HUES64 (cell line): Measurements from ENCODE around the gene ESRRB.

Experiments used
- H3K27ac ChIP-seq: 2 replicates; pipeline ENCODE4 v1.7.0; 2013; ENCODE audit warnings: low read depth, low read length, inconsistent platforms
- H3K27me3 ChIP-seq: 2 replicates; pipeline ENCODE4 v1.6.1; 2013; ENCODE audit warnings: mild to moderate bottlenecking, low read length; ENCODE audit not compliant: insufficient read depth
- H3K36me3 ChIP-seq: 2 replicates; pipeline ENCODE4 v1.6.1; 2013; ENCODE audit warnings: mild to moderate bottlenecking, low read length; ENCODE audit not compliant: insufficient read depth
- H3K4me1 ChIP-seq: 2 replicates; pipeline ENCODE4 v1.6.1; 2013; ENCODE audit warnings: mild to moderate bottlenecking, low read length, moderate library complexity; ENCODE audit not compliant: insufficient read depth
- H3K4me3 ChIP-seq: 2 replicates; pipeline ENCODE4 v1.5.1; 2013; ENCODE audit warnings: mild to moderate bottlenecking, low read length, moderate library complexity
- H3K9ac ChIP-seq: 2 replicates; pipeline ENCODE4 v1.6.1; 2013; ENCODE audit warnings: mild to moderate bottlenecking, low read depth, low read length
- H3K9me3 ChIP-seq: 2 replicates; pipeline ENCODE4 v1.6.1; 2013; ENCODE audit warnings: low read depth, low read length; ENCODE audit not compliant: insufficient read depth
- WGBS: fragments of 150-250, 120-280 bp; methylation state at CpG from one replicate; pipeline ENCODE4 v1.1.7; 2013; ENCODE audit warnings: missing lambda C conversion rate; 5-methylcytosine and 5-hydroxymethylcytosine counted together

The ESRRB gene

GRCh38 chr14:76386944-76387782, 11.2 kb downstream of the ESRRB start:
- WGBS = 22% methylated on average over 11 of the region's 11 CpGs
- Histone ChIP-seq H3K4me1 (peaks cover 2% of the 10 kb centered on the region; the same call in 1 of the 2 replicates), H3K4me3 (no peak overlapping the region), H3K36me3 (no peaks in the 10 kb centered on the region), H3K9ac (no peak overlapping the region), H3K27ac (no peak overlapping the region), H3K27me3 (peaks cover 12% of the 10 kb centered on the region; the same call in 1 of the 2 replicates), H3K9me3 (no peaks in the 10 kb centered on the region)

DNA sequence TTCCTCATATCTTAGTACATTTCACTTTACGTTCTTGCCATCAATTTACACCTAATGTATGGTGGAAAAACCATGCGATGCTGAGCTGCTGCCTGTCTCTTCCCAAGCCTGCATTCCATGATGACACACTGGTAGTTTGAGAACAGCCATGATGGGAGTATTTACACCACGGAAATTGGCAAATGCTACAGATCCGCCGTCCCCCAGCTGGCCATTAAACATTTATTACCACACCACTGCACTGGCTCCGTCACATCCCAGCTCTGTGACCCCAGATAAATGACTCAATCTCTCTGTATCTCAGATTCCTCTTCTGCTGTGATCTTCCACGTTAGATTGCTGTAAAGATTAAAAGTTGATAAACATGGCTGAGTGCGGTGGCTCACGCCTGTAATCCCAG, 13.9 kb downstream of the ESRRB start:
- H3K9ac ChIP-seq = no peak overlapping the region
- no peak overlapping the region for H3K27ac ChIP-seq
- no peaks in the 10 kb centered on the region for H3K9me3 ChIP-seq
- H3K4me1 ChIP-seq = peaks cover 2% of the 10 kb centered on the region; the same call in 1 of the 2 replicates
- H3K36me3 ChIP-seq = no peaks in the 10 kb centered on the region
- 89% methylated on average over 9 of the region's 9 CpGs for WGBS
- H3K4me3 ChIP-seq = no peak overlapping the region
- no peaks in the 10 kb centered on the region for H3K27me3 ChIP-seq

DNA sequence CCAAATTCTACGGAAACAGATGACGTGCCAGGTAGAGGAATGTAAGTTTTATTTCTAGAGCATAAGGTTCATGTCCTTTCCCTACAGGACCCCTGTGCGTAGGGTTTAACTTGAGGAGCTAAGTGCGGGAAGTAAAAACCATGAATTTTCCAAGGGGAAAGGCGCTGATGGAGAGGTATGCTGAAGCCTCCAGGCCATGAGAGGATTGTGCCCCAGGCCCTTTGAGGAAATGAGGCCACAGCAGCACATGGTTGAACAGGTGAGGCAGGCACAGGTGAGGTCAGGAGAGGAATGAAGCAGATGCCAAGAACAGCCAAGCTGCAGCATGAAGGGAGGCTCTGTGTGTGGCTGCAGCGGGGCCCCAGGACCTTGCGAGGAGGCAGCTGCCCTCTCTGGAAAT, 14.7 kb downstream of the ESRRB start:
- Histone ChIP-seq H3K9ac (no peak overlapping the region), H3K4me1 (peaks cover 2% of the 10 kb centered on the region; the same call in 1 of the 2 replicates), H3K27ac (no peak overlapping the region), H3K27me3 (no peaks in the 10 kb centered on the region), H3K4me3 (no peak overlapping the region), H3K9me3 (no peaks in the 10 kb centered on the region), H3K36me3 (no peaks in the 10 kb centered on the region)
- WGBS = 95% methylated on average over 7 of the region's 7 CpGs

DNA sequence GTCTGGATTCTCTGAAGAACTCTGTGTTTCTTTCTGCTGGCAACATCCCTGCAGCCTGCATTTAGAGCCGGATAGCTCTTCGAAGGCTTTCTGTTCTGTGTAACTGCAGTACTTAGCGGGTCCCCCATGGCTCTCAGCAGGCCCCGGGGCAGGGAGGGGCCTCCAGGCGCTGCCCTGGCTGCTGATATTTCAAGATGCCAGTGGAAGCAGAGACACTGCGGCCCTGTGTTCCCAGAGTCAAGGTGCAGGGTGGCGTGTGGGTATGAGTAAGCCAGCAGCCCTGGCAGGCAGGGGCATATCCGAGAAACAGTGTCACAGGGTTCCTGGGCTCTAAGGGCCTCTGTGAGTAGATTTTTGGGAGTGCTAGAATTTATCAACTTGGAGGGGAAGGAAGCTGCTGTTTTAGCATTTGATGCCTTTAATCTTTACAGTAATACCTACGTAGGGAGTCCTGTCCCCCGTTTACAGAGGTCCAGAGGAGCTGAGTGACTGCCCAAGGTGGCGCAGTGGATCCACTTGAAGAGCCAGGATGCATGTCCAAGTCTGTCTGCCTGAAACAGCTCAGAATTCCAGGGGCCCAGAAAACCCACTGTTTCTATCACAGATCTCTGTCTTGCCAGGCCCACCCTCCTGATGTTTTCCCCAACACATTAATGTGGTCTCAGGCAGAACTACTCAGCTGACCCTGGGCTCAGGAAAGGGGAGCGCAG, 16.2 kb downstream of the ESRRB start:
- Histone ChIP-seq H3K9me3 (no peaks in the 10 kb centered on the region), H3K4me1 (peaks cover 2% of the 10 kb centered on the region; the same call in 1 of the 2 replicates), H3K4me3 (no peak overlapping the region), H3K27me3 (no peaks in the 10 kb centered on the region), H3K36me3 (no peaks in the 10 kb centered on the region), H3K27ac (no peak overlapping the region), H3K9ac (no peak overlapping the region)
- 75% methylated on average over 12 of the region's 12 CpGs for WGBS

GRCh38 chr14:76394569-76394968, 18.6 kb downstream of the ESRRB start:
- H3K4me1 ChIP-seq = peaks cover 2% of the 10 kb centered on the region; the same call in 1 of the 2 replicates
- H3K27me3 ChIP-seq = no peaks in the 10 kb centered on the region
- no peak overlapping the region for H3K4me3 ChIP-seq
- H3K36me3 ChIP-seq = no peaks in the 10 kb centered on the region
- no peaks in the 10 kb centered on the region for H3K9me3 ChIP-seq
- WGBS = 94% methylated on average over 5 of the region's 5 CpGs
- H3K9ac ChIP-seq = no peak overlapping the region
- no peak overlapping the region for H3K27ac ChIP-seq

GRCh38 chr14:76395161-76395560, 19.2 kb downstream of the ESRRB start:
- WGBS = 86% methylated on average over 8 of the region's 8 CpGs
- Histone ChIP-seq H3K27me3 (no peaks in the 10 kb centered on the region), H3K9me3 (no peaks in the 10 kb centered on the region), H3K4me1 (peaks cover 2% of the 10 kb centered on the region; the same call in 1 of the 2 replicates), H3K4me3 (no peak overlapping the region), H3K27ac (no peak overlapping the region), H3K9ac (no peak overlapping the region), H3K36me3 (no peaks in the 10 kb centered on the region)

GRCh38 chr14:76396714-76397187, 20.8 kb downstream of the ESRRB start:
- whole genome bisulfite sequencing = 89% methylated on average over 19 of the region's 19 CpGs
- no peaks in the 10 kb centered on the region for H3K9me3 ChIP-seq
- H3K27ac ChIP-seq = no peak overlapping the region
- peaks cover 2% of the 10 kb centered on the region; the same call in 1 of the 2 replicates for H3K4me1 ChIP-seq
- H3K9ac ChIP-seq = no peak overlapping the region
- H3K4me3 ChIP-seq = no peak overlapping the region
- no peaks in the 10 kb centered on the region for H3K36me3 ChIP-seq
- no peaks in the 10 kb centered on the region for H3K27me3 ChIP-seq

- H3K4me1 ChIP-seq = peaks cover 15% of the 10 kb centered on the region; the same call in 1 of the 2 replicates
- H3K27ac ChIP-seq = no peak overlapping the region
- H3K4me3 ChIP-seq = no peak overlapping the region
- WGBS = 87% methylated on average over 4 of the region's 7 CpGs
- no peaks in the 10 kb centered on the region for H3K36me3 ChIP-seq
- H3K9ac ChIP-seq = no peak overlapping the region
- no peaks in the 10 kb centered on the region for H3K27me3 ChIP-seq
- no peaks in the 10 kb centered on the region for H3K9me3 ChIP-seq
Observed at GRCh38 chr14:76405627-76406026, 29.7 kb downstream of the ESRRB start.

DNA sequence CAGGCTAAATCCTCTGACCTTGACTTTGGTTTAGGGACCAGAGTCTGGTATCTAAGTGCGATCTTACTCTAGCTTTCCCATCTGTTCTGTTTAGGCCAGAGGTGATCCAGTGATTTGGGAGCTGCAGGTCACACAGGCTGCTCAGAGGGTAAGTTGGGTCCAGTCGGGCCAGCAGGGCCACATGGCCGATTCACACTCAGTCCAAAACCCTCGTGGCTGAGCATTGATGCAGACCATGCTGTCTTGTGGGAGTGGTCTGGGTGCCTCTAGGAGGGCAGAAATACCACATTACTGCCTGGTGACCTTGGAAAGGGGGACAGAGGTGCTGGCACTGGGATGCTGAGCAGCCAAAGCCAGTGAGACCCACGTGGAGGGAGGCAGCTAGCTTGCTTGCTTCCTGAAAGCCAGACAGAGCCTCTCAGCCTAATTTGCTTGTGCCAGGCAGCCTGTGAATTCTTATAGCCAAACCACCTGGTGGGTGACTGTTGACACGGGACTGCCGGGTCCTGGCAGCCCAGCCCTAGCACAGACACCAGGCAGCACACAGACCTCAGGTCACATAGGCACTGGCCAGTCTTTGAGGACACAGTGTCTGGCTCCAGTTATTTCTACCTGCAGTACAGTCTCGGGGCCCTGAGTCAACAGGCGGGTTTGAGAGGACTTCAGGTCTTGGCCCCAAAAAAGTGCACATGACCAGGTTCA, 31.7 kb downstream of the ESRRB start:
- Histone ChIP-seq H3K9ac (no peak overlapping the region), H3K27ac (no peak overlapping the region), H3K4me3 (no peak overlapping the region), H3K9me3 (no peaks in the 10 kb centered on the region), H3K4me1 (peaks cover 15% of the 10 kb centered on the region; the same call in 1 of the 2 replicates), H3K27me3 (no peaks in the 10 kb centered on the region), H3K36me3 (no peaks in the 10 kb centered on the region)
- 85% methylated on average over 9 of the region's 9 CpGs for WGBS

GRCh38 chr14:76408877-76409276, 32.9 kb downstream of the ESRRB start:
- 95% methylated on average over 1 of the region's 1 CpG for WGBS
- Histone ChIP-seq H3K9ac (no peak overlapping the region), H3K4me1 (peaks cover 15% of the 10 kb centered on the region; the same call in 1 of the 2 replicates), H3K4me3 (no peak overlapping the region), H3K9me3 (no peaks in the 10 kb centered on the region), H3K27ac (no peak overlapping the region), H3K27me3 (no peaks in the 10 kb centered on the region), H3K36me3 (no peaks in the 10 kb centered on the region)

DNA sequence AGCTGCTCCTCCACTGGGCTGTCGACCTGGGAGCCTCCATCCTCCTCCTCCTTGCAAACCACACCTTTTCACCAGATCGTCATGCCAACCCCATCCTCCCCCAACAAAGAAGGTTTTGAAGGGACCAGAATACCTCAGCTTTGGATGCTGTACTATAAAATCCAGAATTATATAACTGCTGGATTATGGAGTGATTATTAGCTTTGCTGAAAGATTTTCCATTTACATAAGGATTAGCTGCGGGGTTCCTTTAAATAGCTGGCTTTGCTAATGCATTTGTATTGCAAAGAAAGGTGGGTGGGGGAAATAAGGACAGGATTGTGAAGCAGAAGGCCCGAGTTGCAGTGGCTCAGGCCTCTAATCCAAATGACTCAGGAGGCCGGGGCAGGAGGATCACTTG, 36.6 kb downstream of the ESRRB start:
- no peaks in the 10 kb centered on the region for H3K36me3 ChIP-seq
- H3K9me3 ChIP-seq = no peaks in the 10 kb centered on the region
- no peak overlapping the region for H3K4me3 ChIP-seq
- H3K27ac ChIP-seq = no peak overlapping the region
- H3K4me1 ChIP-seq = peaks cover 13% of the 10 kb centered on the region
- WGBS = 27% methylated on average over 5 of the region's 5 CpGs
- no peak overlapping the region for H3K9ac ChIP-seq
- H3K27me3 ChIP-seq = no peaks in the 10 kb centered on the region
